Neural cell (in vitro differentiated cells): ENCODE data around the gene POLDIP3. TPM values are rescaled to one million over a fixed set of nuclear protein-coding genes. Genes with fewer than 3 reads are reported as not detected.
A peak's percentile ranks its signal among the peaks of the same experiment; 100 is the strongest.
"Not testable (repeated sequence)": the region's sequence is repeated elsewhere in the genome, so short reads cannot be mapped to it uniquely, and the experiment has no call there.

Experiments
- H2AFZ ChIP-seq: fragments of 200-600, 300-800 bp; sonication (generic), shearing (Covaris generic); 2 replicates; pipeline ENCODE4 v1.6.0; 2014; ENCODE audit warnings: low read depth, mild to moderate bottlenecking, antibody characterized with exemption, low read length, moderate library complexity
- H3F3A ChIP-seq: fragments of 200-600 bp; shearing (Covaris generic); 2 replicates; pipeline ENCODE4 v1.6.1; 2016; ENCODE audit warnings: mild to moderate bottlenecking, moderate library complexity, mixed read lengths, antibody characterized with exemption, low read length; ENCODE audit not compliant: insufficient read depth, poor library complexity, severe bottlenecking
- H3K27ac ChIP-seq: fragments of 200-600, 300-800 bp; sonication (generic), shearing (Covaris generic); 2 replicates; pipeline ENCODE4 v1.5.1; 2014; ENCODE audit warnings: mild to moderate bottlenecking, low read length, moderate library complexity
- H3K27me3 ChIP-seq: fragments of 300-800, 200-600 bp; sonication (generic), shearing (Covaris generic); 2 replicates; pipeline ENCODE4 v1.6.0; 2014; ENCODE audit warnings: mild to moderate bottlenecking, low read depth, low read length, moderate library complexity; ENCODE audit not compliant: insufficient read depth
- H3K36me3 ChIP-seq: fragments of 300-800, 200-600 bp; sonication (generic), shearing (Covaris generic); 2 replicates; pipeline ENCODE4 v1.5.1; 2014; ENCODE audit warnings: mild to moderate bottlenecking, antibody characterized with exemption, low read length, moderate library complexity; ENCODE audit not compliant: insufficient read depth
- H3K4me2 ChIP-seq: fragments of 300-800, 200-600 bp; sonication (generic), shearing (Covaris generic); 2 replicates; pipeline ENCODE4 v1.6.0; 2014; ENCODE audit warnings: mild to moderate bottlenecking, low read length
- H3K4me3 ChIP-seq: fragments of 300-800, 200-600 bp; sonication (generic), shearing (Covaris generic); 2 replicates; pipeline ENCODE4 v1.5.1; 2014; ENCODE audit warnings: mild to moderate bottlenecking, low read length, moderate library complexity
- H3K79me2 ChIP-seq: fragments of 200-600 bp; shearing (Covaris generic); replicated peaks from 2 replicates; pipeline ENCODE4 v1.6.0; 2014; ENCODE audit warnings: mild to moderate bottlenecking, low read length, moderate library complexity; ENCODE audit not compliant: insufficient read depth
- H3K9ac ChIP-seq: fragments of 300-800, 200-600 bp; sonication (generic), shearing (Covaris generic); 2 replicates; pipeline ENCODE4 v1.6.1; 2016; ENCODE audit warnings: mild to moderate bottlenecking, low read length, mixed read lengths
- H3K9me2 ChIP-seq: fragments of 200-600 bp; shearing (Covaris generic); 2 replicates; pipeline ENCODE4 v1.6.1; 2016; ENCODE audit warnings: mild to moderate bottlenecking, low read length, mixed read lengths; ENCODE audit not compliant: insufficient read depth
- H3K9me3 ChIP-seq: fragments of 200-600, 300-800 bp; sonication (generic), shearing (Covaris generic); 2 replicates; pipeline ENCODE4 v1.6.1; 2016; ENCODE audit warnings: mild to moderate bottlenecking, mixed run types, low read length, moderate library complexity, mixed read lengths
- H4K20me1 ChIP-seq: fragments of 200-600 bp; shearing (Covaris generic); 2 replicates; pipeline ENCODE4 v1.6.1; 2016; ENCODE audit warnings: mild to moderate bottlenecking, mixed run types; ENCODE audit not compliant: insufficient read depth
- EP300 ChIP-seq: fragments of 450-650 bp; conservative IDR thresholded peaks from 2 replicates; pipeline ENCODE4 v1.6.1; 2014; ENCODE audit warnings: antibody characterized with exemption, mild to moderate bottlenecking, moderate library complexity; ENCODE audit not compliant: poor library complexity, severe bottlenecking
- EZH2 ChIP-seq: fragments of 200-600, 300-800 bp; shearing (Covaris generic), sonication (generic); IDR thresholded peaks from 2 replicates; pipeline ENCODE4 v1.6.1; 2014; ENCODE audit warnings: antibody characterized with exemption, low read length, borderline replicate concordance, mild to moderate bottlenecking; ENCODE audit not compliant: insufficient read depth, poor library complexity, severe bottlenecking
- MXI1 ChIP-seq: fragments of 450-650 bp; conservative IDR thresholded peaks from 2 replicates; pipeline ENCODE4 v1.6.1; 2014; ENCODE audit warnings: antibody characterized with exemption, mild to moderate bottlenecking; ENCODE audit not compliant: poor library complexity, severe bottlenecking
- POLR2AphosphoS5 ChIP-seq: IDR thresholded peaks from 2 replicates; pipeline ENCODE4 v1.6.1; 2012
- RAD21 ChIP-seq: fragments of 450-650 bp; conservative IDR thresholded peaks from 2 replicates; pipeline ENCODE4 v1.6.1; 2014; ENCODE audit warnings: antibody characterized with exemption, mild to moderate bottlenecking, moderate library complexity
- REST ChIP-seq: IDR thresholded peaks from 2 replicates; pipeline ENCODE4 v1.6.1; 2012; ENCODE audit warnings: borderline replicate concordance
- SMC3 ChIP-seq: fragments of 450-650 bp; conservative IDR thresholded peaks from 2 replicates; pipeline ENCODE4 v1.6.1; 2014; ENCODE audit warnings: antibody characterized with exemption, mild to moderate bottlenecking, moderate library complexity; ENCODE audit not compliant: poor library complexity
- TAF1 ChIP-seq: IDR thresholded peaks from 2 replicates; pipeline ENCODE4 v1.6.1; 2012; ENCODE audit warnings: low read depth
- polyA plus RNA-seq: library from polyadenylated mRNA; depleted of rRNA; stranded (reverse); fragments of >200 nt; gene quantifications from 2 replicates; pipeline ENCODE4 v1.2.3, GENCODE V29; 2014
- TF ChIP-seq, protein P1 (sequence below): fragments of 450-650 bp; IDR thresholded peaks from 2 replicates; pipeline ENCODE4 v1.5.1; 2014; ENCODE audit warnings: antibody characterized with exemption, mild to moderate bottlenecking, moderate library complexity; ENCODE audit not compliant: poor library complexity, severe bottlenecking

POLDIP3 gene
- polyA plus RNA-seq, 1 donor from 2014 or later, result 56.9 TPM

GRCh38 chr22:42608823-42609361 lies 5.8 kb downstream of the POLDIP3 start:
- Histone ChIP-seq H4K20me1 (peaks cover 3% of the 10 kb centered on the region), H3K9ac (peak overlapping the region; percentile 58), H3F3A (no peaks in the 10 kb centered on the region), H3K4me2 (peak overlapping the region; percentile 65), H3K9me2 (no peaks in the 10 kb centered on the region), H3K4me3 (peak overlapping the region; percentile 56), H3K27me3 (no peaks in the 10 kb centered on the region), H3K79me2 (peaks cover 64% of the 10 kb centered on the region), H3K36me3 (no peaks in the 10 kb centered on the region), H2AFZ (no peak overlapping the region), H3K27ac (peak overlapping the region; percentile 70), H3K9me3 (no peaks in the 10 kb centered on the region)
- TF ChIP-seq POLR2AphosphoS5, result no peak
- TF ChIP-seq SMC3, result peak; percentile 25
- peak; percentile 15 for TF ChIP-seq RAD21

DNA sequence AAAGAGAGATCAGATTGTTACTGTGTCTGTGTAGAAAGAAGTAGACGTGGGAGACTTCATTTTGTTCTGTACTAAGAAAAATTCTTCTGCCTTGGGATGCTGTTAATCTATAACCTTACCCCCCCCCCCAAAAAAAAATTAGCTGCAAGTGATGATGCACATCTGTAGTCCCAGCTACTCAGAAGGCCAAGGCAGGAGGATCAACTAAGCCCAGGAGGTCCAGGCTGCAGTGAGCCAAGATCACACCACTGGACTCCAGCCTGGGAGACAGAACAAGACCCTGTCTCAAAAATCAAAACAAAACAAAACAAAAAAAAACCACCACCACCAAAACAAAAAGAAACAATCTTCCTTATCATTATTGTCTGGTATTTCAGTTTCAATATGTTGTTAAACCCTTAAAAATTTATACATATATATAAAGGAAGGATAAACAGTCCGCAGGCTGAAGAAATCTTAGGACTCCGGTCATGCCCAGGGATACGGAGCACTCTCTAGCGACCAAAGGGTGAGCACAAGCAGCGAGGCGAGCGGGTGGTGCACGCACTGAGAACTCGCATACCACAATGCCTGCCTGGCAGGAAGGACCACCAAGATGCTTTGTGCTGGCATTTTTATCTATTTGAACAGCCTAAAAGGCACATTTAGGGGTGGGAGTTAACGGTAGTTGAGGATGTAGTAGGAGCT lies 6.4 kb downstream of the POLDIP3 start:
- H3K27ac ChIP-seq, result peak overlapping the region; percentile 70
- no peak for TF ChIP-seq MXI1
- TF ChIP-seq EP300, result no peak
- no peak for TF ChIP-seq TAF1
- TF ChIP-seq, protein P1, sequence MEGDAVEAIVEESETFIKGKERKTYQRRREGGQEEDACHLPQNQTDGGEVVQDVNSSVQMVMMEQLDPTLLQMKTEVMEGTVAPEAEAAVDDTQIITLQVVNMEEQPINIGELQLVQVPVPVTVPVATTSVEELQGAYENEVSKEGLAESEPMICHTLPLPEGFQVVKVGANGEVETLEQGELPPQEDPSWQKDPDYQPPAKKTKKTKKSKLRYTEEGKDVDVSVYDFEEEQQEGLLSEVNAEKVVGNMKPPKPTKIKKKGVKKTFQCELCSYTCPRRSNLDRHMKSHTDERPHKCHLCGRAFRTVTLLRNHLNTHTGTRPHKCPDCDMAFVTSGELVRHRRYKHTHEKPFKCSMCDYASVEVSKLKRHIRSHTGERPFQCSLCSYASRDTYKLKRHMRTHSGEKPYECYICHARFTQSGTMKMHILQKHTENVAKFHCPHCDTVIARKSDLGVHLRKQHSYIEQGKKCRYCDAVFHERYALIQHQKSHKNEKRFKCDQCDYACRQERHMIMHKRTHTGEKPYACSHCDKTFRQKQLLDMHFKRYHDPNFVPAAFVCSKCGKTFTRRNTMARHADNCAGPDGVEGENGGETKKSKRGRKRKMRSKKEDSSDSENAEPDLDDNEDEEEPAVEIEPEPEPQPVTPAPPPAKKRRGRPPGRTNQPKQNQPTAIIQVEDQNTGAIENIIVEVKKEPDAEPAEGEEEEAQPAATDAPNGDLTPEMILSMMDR, result no peak
- TF ChIP-seq REST, result no peak
- TF ChIP-seq SMC3, result no peak
- TF ChIP-seq EZH2, result no peak
- no peak for TF ChIP-seq RAD21
- TF ChIP-seq POLR2AphosphoS5, result no peak
- H3F3A ChIP-seq, result no peaks in the 10 kb centered on the region
- peak overlapping the region; percentile 65 for H3K4me2 ChIP-seq
- H3K27me3 ChIP-seq, result no peaks in the 10 kb centered on the region
- H3K79me2 ChIP-seq, result peaks cover 64% of the 10 kb centered on the region
- H3K36me3 ChIP-seq, result no peaks in the 10 kb centered on the region
- H3K9me3 ChIP-seq, result no peaks in the 10 kb centered on the region
- H2AFZ ChIP-seq, result no peak overlapping the region
- H3K4me3 ChIP-seq, result peak overlapping the region; percentile 56
- peaks cover 3% of the 10 kb centered on the region for H4K20me1 ChIP-seq
- peak overlapping the region; percentile 58 for H3K9ac ChIP-seq
- H3K9me2 ChIP-seq, result no peaks in the 10 kb centered on the region

GRCh38 chr22:42607641-42608040 lies 7.0 kb downstream of the POLDIP3 start:
- not testable (repeated sequence) for H3K27me3 ChIP-seq, H2AFZ ChIP-seq, H4K20me1 ChIP-seq, H3K9me2 ChIP-seq, H3K9ac ChIP-seq, H3K9me3 ChIP-seq, H3K36me3 ChIP-seq, H3F3A ChIP-seq, H3K4me2 ChIP-seq, H3K4me3 ChIP-seq, H3K27ac ChIP-seq
- peaks cover 57% of the 10 kb centered on the region for H3K79me2 ChIP-seq
